Hypothalamus (tissue), 51 donors: ENCODE measurements around the gene KRTAP4-7.
A peak's percentile ranks its signal among the peaks of the same experiment; 100 is the strongest.
"Not testable (repeated sequence)": the region's sequence is repeated elsewhere in the genome, so short reads cannot be mapped to it uniquely, and the experiment has no call there.

Source experiments
- DNase-seq, 51 donors: peaks; one replicate each; lab custom pipeline; 2025; lab: John Stamatoyannopoulos, UW

KRTAP4-7 gene

DNA sequence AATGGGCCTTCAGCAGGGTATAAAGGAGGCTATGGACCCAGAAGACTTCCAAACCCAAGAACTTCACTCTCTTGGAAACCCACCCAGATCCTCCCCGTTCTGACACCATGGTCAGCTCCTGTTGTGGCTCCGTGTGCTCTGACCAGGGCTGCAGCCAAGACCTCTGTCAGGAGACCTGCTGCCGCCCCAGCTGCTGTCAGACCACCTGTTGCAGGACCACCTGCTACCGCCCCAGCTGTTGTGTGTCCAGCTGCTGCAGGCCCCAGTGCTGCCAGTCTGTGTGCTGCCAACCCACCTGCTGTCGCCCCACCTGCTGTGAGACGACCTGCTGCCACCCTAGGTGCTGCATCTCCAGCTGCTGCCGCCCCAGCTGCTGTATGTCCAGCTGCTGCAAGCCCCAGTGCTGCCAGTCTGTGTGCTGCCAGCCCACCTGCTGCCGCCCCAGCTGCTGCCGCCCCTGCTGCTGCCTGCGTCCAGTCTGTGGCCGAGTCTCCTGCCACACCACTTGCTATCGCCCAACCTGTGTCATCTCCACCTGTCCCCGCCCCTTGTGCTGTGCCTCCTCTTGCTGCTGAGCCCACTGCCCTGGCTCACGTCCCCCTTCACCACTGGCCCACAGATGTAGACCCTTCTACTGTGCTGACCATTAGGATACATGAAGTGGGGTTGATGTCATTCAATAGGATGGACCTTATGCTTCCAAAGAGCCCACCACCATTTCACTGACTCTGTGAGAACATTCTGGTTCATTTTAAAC, at the start of gene KRTAP4-7:
TSS of gene KRTAP4-7 (plus strand) at position 51 of the 757 bp plus-strand sequence. CDS start at position 108, 57 bp downstream.
- not testable (repeated sequence) for DNase-seq

DNA sequence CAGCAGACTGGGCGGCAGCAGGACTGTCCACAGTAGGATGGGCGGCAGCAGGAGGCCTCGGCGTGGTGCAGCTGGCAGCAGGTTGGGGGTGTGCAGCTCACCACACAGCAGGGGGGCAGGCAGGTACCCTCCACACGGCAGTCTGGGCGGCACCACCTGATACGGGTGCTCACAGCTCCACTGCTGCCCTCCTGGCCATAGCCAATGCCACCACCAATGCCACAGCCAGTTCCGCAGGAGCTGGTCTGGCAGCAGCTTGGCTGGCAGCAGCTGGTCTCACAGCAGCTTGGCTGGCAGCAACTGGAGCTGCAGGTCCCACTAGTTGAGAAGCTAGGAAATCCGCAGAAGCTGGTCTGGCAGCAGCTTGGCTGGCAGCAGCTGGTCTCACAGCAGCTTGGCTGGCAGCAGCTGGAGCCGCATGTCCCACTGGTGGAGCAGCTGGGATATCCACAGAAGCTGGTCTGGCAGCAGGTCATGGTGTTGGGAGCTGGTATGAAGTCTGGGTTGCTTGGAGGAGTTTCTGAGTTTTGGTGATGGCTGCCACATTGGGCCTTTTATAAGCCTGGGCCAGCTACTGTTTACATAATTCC, 49.5 kb upstream of the KRTAP4-7 start, which contains the start of gene KRTAP1-3:
TSS of gene KRTAP1-3 (minus strand) at position 529 of the 590 bp plus-strand sequence. CDS start at position 476, 53 bp downstream.
- DNase-seq = not testable (repeated sequence)

DNA sequence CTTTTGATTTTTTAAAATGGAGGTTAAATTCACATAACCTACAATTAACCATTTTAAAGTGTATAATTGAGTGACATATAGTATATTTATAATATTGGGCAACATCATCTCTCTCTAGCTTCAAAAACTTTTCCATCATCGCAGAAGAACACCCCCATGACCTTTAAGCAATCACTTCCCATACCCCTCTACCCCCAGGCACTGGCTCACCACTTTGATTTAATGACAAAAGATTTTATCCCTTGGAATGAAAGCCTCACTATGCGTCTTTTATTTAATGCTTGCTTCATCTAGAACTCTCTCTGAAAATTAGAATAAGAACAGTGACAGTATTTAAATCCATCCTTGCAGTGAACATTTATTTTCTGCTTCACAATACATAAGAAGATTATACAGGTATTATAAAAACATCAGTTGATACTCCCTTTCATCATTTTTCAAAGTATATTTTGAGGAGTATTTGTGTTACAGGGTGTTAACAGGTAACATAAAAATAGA, 46.0 kb upstream of the KRTAP4-7 start:
- DNase-seq = no peak

DNA sequence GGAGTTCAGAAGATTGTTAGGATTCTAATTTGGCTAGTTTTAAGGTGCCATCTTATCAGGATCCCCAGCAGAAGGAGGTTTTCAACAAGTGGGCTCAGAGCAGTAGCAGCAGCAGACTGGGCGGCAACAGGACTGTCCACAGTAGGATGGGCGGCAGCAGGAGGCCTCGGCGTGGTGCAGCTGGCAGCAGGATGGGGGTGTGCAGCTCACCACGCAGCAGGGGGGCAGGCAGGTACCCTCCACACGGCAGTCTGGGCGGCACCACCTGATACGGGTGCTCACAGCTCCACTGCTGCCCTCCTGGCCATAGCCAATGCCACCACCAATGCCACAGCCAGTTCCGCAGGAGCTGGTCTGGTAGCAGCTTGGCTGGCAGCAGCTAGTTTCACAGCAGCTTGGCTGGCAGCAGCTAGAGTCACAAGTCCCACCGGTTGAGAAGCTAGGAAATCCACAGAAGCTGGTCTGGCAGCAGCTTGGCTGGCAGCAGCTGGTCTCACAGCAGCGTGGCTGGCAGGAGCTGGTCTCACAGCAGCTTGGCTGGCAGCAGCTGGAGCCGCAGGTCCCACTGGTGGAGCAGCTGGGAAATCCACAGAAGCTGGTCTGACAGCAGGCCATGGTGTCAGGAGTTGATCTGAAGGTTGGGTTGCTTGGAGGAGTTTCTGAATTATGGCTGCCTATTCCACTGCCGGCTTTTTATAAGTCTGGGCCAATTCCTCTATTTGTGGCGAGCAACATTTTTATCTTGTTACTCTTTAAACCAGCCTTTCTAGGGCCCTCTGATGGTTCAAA, 43.0 kb upstream of the KRTAP4-7 start, which contains the start of gene KRTAP1-1:
TSS of gene KRTAP1-1 (minus strand) at position 668 of the 789 bp plus-strand sequence. CDS start at position 615, 53 bp downstream.
- DNase-seq = peak in 2 of 51 donors; percentile 1 to 9

DNA sequence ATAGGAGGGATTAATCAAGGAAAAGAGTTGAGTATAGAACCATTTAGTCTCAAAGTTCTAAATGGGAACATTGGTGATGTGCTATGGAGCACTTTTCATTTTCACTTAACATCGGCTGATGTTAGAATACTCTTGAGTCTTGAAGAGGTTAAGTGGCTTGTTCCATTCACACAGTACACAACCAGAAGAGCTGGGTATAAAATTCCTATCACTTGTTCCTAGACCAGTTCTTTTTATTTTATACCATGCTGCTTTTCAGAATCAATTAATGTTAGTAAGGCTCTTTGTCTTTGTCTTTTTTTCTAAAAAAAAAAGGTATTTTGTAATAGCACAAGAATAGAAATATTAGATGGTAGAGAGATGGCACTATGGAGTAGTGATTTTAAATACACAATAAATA, 41.0 kb upstream of the KRTAP4-7 start:
- DNase-seq = no peak

DNA sequence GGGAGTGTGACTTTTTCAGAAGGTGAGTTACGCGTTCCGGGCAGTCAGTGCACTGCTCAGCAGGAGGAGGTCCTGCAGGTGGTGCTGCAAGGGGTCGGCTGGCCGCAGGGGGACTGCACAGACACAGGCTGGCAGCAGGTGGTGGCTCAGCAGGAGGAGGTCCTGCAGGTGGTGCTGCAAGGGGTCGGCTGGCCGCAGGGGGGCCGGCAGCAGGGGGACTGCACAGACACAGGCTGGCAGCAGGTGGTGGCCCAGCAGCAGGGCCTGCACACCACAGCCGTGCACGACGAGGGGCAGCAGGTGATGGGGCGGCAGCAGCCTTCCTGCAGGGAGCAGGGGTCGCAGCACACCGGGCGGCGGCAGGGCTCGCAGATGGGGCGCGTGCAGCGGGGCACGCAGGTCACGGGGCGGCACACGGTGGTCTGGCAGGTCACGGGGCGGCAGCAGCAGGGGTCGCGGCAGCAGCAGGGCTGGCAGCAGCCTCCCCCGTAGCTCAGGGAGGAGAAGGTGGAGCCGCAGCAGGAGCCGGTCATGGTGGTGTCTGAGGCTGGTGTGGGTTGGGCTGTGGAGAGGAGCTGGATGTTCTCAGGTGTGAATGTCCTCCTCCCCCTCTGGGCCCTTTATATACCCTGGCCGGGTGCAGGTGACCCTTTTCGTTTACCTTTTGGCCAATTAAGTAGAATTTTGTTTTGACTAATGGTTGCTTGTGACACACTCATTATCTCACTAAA, 37.0 kb upstream of the KRTAP4-7 start, which contains the start of gene KRTAP2-1:
TSS of gene KRTAP2-1 (minus strand) at position 582 of the 731 bp plus-strand sequence. CDS start at position 533, 49 bp downstream.
- DNase-seq = not testable (repeated sequence)

DNA sequence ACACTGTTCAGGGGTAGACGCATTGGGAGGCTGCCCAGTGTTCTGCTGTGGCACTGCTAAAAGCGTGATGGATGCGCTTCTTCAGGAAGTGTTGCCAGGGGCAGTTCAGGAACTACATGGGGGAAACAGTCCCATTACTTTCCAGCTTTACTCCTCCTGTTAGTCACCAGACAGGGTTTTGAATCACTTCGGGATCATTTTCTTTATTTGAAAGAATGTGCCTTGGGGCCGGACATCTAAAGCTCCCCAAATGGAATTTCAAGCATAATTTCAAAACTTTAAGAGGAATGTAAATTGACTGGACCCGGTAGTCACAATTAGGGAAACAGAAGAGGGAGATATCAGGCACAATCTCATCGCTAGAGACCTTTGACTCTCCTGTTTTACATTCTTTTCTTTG, 35.5 kb upstream of the KRTAP4-7 start:
- DNase-seq = no peak

DNA sequence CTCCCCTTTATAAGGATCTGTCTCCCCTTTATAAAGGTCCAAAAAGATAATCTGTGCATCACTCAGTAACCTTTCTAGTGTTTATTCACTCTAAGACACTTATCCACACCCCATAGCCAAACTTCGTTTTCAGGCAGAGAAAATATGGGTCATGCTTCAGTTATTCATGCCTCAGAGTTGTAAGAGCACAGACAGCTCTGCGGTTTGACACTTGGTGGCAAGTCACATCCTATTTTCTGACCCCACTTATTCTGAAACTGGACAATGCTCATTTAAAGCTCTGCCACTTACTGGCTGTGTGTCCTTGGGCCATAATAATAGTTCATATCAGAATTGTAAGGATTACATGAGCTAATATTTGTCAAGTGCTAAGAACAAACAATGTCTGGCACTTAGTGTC, 34.8 kb upstream of the KRTAP4-7 start:
- DNase-seq = no peak

DNA sequence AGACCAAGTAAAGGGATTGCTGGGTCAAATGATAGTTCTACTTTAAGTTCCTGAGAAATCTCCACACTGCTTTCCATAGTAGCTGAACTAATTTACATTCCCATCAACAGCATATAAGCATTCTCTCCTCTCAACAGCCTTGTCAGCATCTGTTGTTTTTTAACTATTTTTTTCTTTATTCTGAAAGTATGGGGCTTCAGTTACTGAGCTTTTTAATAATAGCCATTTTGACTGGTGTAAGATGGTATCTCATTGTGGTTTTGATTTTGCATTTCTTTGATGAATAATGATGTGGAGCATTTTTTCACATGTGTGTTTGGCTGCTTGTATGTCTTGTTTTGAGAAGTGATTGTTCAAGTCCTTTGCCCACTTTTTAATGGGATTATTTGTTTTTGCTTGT, 31.4 kb upstream of the KRTAP4-7 start:
- DNase-seq = no peak

DNA sequence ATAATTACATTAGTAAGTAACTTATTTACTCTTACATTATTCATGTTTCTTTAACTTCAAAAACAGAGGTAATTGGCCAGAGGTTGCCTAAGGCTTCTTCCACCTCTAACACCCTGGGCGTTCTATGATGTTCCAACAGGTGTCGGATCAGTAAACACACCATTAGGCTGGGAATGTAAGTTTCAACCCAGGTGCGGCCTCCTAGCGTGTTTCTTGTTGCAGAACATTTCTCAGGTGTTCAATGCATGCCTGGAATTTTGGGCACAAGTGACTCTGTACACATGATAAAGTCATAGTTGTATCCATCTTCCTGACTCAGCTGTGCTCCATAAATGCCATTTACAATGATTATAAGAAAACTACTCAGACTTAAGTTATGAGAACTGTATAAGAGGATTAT, 29.9 kb upstream of the KRTAP4-7 start:
- DNase-seq = no peak

DNA sequence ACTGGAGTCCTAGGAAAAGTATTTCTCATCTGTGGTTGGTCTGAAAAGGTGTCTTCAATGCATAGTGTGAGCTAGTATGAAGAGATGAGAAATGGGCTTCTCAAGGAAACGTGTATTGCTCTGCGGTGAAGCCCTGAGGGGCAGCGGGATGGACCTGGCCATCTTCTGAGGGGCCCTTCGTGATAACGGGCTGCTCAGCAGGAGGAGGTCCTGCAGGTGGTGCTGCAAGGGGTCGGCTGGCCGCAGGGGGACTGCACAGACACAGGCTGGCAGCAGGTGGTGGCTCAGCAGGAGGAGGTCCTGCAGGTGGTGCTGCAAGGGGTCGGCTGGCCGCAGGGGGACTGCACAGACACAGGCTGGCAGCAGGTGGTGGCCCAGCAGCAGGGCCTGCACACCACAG, 29.4 kb upstream of the KRTAP4-7 start:
- DNase-seq = not testable (repeated sequence)

DNA sequence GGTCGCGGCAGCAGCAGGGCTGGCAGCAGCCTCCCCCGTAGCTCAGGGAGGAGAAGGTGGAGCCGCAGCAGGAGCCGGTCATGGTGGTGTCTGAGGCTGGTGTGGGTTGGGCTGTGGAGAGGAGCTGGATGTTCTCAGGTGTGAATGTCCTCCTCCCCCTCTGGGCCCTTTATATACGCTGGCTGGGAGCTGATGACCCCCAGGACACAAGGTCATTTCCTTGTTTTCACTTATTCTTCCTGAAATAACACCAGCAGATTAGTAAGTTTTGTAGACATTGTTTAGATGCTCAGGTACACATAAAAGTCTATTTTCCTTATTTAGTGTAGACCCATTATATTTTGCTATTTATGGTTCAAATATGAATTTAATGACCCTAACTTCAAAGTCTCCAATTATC, 28.8 kb upstream of the KRTAP4-7 start, which contains the start of gene KRTAP2-2:
TSS of gene KRTAP2-2 (minus strand) at position 101 of the 400 bp plus-strand sequence. CDS start at position 82, 19 bp downstream.
- DNase-seq = not testable (repeated sequence)

DNA sequence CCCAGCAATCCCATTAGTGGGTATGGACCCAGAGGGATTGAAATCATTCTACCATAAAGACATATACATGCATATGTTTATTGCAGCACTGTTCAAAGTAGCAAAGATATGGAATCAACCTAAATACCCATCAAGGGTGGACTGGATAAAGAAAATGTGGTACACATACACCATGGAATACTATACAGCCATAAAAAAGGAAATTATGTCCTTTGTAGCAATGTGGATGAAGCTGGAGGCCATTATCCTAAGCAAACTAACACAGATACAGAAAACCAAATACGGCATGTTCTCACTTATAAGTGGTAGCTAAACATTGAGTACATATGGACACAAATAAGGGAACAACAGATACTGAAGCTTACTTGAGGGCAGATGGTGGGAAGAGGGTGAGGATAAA, 26.4 kb upstream of the KRTAP4-7 start:
- no peak for DNase-seq

DNA sequence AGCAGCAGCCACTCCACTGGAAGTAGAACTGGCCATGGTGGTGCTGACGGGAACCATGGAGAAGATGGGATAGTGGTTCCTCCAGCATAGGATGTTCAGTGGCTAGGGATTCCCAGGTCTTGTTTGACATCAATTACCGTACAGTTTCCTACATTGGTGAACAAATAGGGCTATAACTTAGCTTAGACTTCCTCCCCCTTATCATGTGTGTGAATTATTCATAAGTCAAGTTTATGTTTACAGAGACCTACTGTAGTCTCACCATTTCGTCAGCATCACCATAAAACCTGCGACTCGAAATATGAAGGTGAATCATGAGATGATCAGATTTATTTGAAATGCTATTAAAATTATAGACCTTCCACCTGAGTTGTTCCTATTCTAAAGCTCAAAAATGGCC, 25.2 kb upstream of the KRTAP4-7 start:
- DNase-seq = no peak

DNA sequence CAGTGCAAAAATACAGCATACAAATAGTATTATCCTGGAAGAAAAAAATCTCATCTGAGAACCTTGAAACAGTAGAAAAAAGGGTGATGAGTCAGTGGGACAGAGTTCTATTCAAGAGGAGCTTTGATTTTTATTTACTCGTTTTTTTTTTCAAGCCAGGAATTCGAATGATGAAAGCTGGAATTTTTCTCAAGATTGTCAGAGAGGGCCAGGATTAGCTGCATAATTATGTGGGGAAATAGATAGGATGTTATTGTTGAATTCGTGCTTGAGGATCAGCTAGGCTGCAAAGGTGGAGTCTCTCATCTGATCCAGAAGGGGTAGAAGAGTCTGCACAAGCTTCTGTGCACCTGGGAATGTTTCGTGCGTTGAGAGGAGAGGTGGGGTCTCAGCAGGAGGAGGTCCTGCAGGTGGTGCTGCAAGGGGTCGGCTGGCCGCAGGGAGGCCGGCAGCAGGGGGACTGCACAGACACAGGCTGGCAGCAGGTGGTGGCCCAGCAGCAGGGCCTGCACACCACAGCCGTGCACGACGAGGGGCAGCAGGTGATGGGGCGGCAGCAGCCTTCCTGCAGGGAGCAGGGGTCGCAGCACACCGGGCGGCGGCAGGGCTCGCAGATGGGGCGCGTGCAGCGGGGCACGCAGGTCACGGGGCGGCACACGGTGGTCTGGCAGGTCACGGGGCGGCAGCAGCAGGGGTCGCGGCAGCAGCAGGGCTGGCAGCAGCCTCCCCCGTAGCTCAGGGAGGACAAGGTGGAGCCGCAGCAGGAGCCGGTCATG, 24.5 kb upstream of the KRTAP4-7 start:
- DNase-seq = not testable (repeated sequence)

DNA sequence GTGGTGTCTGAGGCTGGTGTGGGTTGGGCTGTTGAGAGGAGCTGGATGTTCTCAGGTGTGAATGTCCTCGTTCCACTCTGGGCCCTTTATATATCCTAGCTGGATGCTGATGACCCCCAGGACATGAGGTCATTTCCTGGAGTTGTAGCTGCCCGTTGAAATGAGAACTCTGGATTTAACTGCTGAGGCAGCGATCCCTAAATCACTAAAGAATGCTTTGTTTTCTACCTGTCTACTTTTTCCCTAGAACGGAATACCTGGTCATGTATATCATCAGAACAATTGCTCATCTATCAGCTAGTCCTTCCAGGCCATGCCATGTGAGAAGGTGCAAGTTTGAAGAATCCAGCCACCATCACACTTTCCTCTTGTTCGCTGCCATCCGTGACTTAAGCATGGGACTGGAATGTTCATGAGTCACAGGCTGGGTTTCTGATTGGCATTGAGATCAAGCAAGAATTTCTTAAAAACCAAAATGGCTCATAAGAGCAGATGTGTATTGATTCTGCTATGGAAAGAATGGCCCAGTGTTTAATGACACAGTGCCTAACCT, 23.8 kb upstream of the KRTAP4-7 start, which contains the start of gene KRTAP2-3:
TSS of gene KRTAP2-3 (minus strand) at position 63 of the 553 bp plus-strand sequence. CDS start 64 bp downstream, outside the sequence.
- no peak for DNase-seq

DNA sequence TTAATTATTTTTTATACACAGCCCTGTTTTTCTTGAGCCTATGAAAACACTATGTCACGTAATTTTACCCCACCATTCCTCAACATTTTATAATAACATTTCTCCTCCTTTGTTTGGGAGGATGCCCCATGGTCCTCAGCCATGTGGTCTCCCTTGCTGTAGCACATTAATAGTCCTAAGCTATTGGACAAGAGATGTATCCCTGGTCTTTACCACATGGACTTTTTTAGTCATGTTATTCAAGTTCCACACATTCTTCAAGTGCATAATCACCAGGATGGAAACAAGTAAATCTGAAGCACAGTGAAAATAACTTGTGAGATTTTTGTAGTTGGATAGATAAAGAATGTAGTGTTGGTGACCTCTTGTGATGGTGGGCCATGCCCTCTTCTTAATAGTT, 22.0 kb upstream of the KRTAP4-7 start:
- DNase-seq = no peak

DNA sequence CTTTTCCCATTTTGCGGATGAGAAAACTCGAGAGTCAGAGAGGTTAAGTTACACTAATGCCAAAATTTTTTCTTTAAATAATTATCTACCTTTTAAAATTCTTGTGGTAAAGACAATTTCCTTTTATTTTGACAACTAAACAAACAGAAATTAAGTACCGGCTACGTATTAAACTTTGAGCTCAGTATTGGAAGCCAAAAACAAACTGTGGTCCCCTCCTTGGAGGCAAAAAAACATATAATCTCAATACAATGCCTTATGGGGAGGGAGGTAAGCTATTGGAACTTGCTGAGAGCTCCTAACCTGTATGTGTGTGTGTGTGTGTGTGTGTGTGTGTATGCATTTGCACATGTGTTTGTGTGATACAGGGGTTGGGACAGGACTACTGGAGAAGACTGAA, 20.5 kb upstream of the KRTAP4-7 start:
- no peak for DNase-seq

DNA sequence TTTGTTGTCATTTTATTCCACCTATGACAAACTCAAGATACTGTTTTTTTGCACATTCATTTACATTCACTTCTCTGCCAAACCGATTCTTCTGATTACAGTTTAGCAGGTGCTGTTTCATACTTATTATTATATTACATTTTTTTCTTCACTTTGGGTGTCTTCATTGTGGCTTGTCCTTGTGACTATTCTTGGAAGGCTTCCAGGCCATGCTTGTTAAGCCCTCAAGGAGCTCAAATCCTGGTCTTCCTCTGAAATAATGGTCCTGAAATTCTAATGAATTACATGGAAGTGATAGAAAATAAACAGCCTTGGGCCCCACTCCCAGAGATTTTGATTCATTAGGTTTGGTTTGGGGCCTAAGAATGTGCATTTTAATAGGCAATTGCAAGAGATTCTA, 19.6 kb upstream of the KRTAP4-7 start:
- DNase-seq = no peak
